A673 (cell line): ENCODE results near the gene LY86.

Experiments used
- CTCF ChIP-seq: fragments of 300-800, 200-600 bp; sonication (generic); conservative IDR thresholded peaks from 2 replicates; pipeline ENCODE4 v1.5.1; 2017; ENCODE audit warnings: low read depth, mild to moderate bottlenecking, antibody characterized with exemption, low read length, moderate library complexity, mixed read lengths
- EZH2 ChIP-seq: fragments of 200-600 bp; sonication (generic); IDR thresholded peaks from 2 replicates; pipeline ENCODE4 v1.6.1; 2017; ENCODE audit warnings: borderline replicate concordance, low read depth, mild to moderate bottlenecking, mixed read lengths, antibody characterized with exemption, low read length; ENCODE audit not compliant: poor library complexity, severe bottlenecking

GRCh38 chr6:6597682-6598081, 9.2 kb downstream of the LY86 start:
- TF ChIP-seq CTCF (no peak), EZH2 (no peak)
